Measurements from ENCODE around the gene HLTF.

HLTF gene

GRCh38 chr3:149005416-149005815 is 80.9 kb downstream of the HLTF start:
- TF ChIP-seq CTCF (IDR thresholded peaks at IDR 0.05; ENCODE audit: low read length, missing control alignments), result no peak
- peak; percentile 31 for DNase-seq (ENCODE audit: low read depth)

GRCh38 chr3:149004622-149005021 is 81.7 kb downstream of the HLTF start:
- DNase-seq (ENCODE audit: low read depth), result no peak
- no peak overlapping the region for H3K4me3 ChIP-seq (replicated peaks; ENCODE audit: low read depth, low read length)

More at GRCh38 chr3:149005416-149005815, 80.9 kb downstream of the HLTF start:
- no peak overlapping the region for H3K4me3 ChIP-seq (replicated peaks; ENCODE audit: low read depth, low read length)

GRCh38 chr3:149003653-149004305 is 82.6 kb downstream of the HLTF start:
- DNase-seq (ENCODE audit: low read depth), result no peak
- TF ChIP-seq CTCF (IDR thresholded peaks at IDR 0.05; ENCODE audit: low read length, missing control alignments), result no peak
- no peak overlapping the region for H3K4me3 ChIP-seq (replicated peaks; ENCODE audit: low read depth, low read length)

More at GRCh38 chr3:149004622-149005021, 81.7 kb downstream of the HLTF start:
- TF ChIP-seq CTCF (IDR thresholded peaks at IDR 0.05; ENCODE audit: low read length, missing control alignments), result no peak

GRCh38 chr3:149001727-149002126 is 84.6 kb downstream of the HLTF start:
- no peak for DNase-seq (ENCODE audit: low read depth)
- H3K4me3 ChIP-seq (replicated peaks; ENCODE audit: low read depth, low read length), result no peak overlapping the region
- TF ChIP-seq CTCF (IDR thresholded peaks at IDR 0.05; ENCODE audit: low read length, missing control alignments), result no peak

GRCh38 chr3:149000206-149000745 is 86.1 kb downstream of the HLTF start:
- no peak overlapping the region for H3K4me3 ChIP-seq (replicated peaks; ENCODE audit: low read depth, low read length)
- no peak for TF ChIP-seq CTCF (IDR thresholded peaks at IDR 0.05; ENCODE audit: low read length, missing control alignments)
- DNase-seq (ENCODE audit: low read depth), result peak; percentile 64

- no peak for TF ChIP-seq CTCF (IDR thresholded peaks at IDR 0.05; ENCODE audit: low read length, missing control alignments)
- peak; percentile 56 for DNase-seq (ENCODE audit: low read depth)
- no peak overlapping the region for H3K4me3 ChIP-seq (replicated peaks; ENCODE audit: low read depth, low read length)
These were observed 86.5 kb downstream of the HLTF start for GRCh38 chr3:148999806-149000205.

Data from fibroblast of pulmonary artery (primary cell).